ENCODE results near the gene KRTAP4-5.
"Not testable (repeated sequence)": the region's sequence is repeated elsewhere in the genome, so short reads cannot be mapped to it uniquely, and the experiment has no call there.

The KRTAP4-5 gene

DNA sequence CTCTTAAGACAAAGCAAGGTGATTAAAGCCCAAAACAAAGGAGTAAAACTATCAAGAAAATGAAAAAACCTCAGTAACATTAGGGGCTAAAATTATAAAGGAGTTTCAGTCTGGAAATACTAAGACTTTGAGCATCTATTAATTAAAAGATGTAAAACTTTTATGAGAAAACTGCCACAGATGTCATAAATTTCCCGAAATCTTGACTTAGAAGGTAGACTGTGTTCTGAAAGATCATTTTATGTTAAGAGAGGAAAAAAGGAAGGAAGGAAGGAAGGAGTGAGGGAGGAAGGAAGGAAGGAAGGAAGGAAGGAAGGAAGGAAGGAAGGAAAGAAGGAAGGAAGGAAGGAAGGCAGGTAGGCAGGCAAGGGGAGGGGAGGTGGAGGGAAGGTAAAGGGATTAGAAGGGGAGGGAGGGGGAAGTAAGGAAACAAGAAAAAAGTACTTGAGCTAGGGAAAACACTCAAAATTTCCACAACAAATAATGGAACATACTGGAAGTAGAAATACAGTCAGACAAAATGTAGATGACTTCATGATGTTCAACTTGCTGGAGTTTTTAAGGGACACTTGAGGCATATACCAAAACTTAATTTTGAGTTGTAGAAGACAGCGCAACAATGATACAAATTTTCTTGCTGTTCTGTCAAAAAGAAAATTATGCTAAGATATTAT, 2.0 kb downstream of the KRTAP4-5 start:
- DNase-seq (ENCODE audit: low spot score) = no peak

GRCh38 chr17:41145261-41145660, 4.4 kb downstream of the KRTAP4-5 start:
- DNase-seq (ENCODE audit: low spot score) = no peak

DNA sequence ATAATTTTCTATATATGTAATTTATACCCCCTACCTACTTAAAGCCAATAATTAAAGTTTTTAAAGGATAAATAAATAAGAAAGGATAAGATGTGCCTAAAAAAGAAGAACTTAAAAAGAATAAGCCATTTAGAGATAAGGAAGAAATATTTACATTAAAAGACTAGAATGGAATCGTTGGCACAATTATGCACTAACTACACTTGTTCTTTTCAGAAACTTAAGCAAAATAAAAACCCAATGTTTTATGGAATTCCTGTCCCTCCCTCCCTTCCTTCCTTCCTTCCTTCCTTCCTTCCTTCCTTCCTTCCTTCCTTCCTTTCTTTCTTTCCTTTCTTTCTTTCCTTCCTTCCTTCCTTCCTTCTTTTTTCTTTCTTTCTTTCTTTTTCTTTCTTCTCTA, 4.8 kb downstream of the KRTAP4-5 start:
- no peak for DNase-seq (ENCODE audit: low spot score)

GRCh38 chr17:41141361-41141760, 8.3 kb downstream of the KRTAP4-5 start:
- no peak for DNase-seq (ENCODE audit: low spot score)

DNA sequence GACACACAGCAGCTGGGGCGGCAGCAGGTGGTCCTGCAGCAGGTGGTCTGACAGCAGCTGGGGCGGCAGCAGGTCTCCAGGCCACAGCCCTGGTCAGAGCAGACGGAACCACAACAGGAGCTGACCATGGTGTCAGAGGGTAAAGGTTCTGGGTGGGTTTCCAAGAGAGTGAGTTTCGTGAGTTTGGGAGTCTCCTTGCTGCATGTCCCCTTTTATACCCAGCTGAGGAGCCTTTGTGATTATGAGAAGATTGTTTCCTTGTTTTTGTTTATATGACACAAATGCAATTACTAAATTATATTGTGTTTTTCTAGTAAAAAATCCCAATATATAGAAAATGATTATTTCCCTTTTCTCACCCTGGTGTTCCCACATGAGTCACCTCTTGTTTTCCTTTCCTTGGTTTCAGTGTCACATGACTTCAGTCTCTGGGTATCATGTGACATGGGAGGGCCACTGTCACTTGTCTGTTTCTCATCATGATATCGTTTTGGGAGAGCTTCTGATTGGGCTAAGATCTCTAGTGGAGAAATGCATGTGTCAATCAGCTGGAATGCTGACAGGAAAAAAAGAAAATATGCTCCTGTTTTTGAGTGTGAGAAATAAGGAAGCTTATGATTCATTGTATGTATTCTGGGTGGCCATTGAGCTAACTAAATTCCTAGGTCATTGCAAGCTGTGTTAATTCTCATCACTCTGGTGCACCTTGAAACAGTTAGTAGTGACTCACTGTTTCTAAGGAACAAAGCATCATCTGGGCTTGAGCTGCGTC, 9.1 kb downstream of the KRTAP4-5 start, which contains the start of gene KRTAP4-6:
Gene KRTAP4-6, minus strand, starts transcription at position 185 of the 772 bp plus-strand sequence. Its CDS starts 57 bp downstream, at position 128.
- DNase-seq (ENCODE audit: low spot score) = no peak

- not testable (repeated sequence) for DNase-seq (ENCODE audit: low spot score)
These were observed 9.8 kb downstream of the KRTAP4-5 start for GRCh38 chr17:41139865-41140264.

GRCh38 chr17:41133880-41134735, 15.5 kb downstream of the KRTAP4-5 start:
- DNase-seq (ENCODE audit: low spot score) = no peak

DNA sequence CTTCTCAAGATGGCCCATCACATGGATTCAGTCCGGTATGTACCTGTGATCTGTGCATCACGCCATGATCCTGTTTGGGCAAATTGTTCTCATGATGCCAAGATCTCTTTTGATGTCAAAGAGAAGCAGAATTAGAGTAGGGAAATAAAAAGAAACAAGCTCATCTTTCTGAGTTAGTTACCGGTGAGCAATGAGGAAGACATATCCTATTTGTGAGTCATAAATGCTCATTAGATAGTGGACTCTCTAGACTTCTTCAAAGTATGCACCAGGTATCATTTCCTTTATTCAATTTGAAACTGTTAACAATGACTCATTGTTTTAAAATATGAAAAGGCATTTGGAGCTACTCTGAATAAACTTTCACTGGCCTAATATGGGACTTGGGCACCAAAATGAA, 17.6 kb downstream of the KRTAP4-5 start:
- no peak for DNase-seq (ENCODE audit: low spot score)

DNA sequence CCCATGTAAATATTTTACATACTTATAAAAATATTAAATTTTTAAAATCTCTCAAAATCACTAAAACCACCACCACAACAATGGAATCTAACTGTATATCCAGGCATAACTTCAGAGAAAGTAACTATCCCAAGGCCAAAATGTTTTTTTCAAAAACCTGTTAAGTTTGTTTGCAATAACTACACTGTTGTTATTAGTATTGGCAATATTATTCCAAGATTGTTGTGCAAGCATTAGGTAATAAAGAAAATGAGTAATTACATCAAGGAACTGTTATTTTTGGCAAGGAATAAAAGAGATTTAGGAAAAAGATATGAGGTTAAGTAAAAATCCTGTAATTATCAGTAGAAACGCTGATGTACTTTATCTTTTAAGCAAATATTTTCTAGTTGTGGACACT, 22.3 kb downstream of the KRTAP4-5 start:
- no peak for DNase-seq (ENCODE audit: low spot score)

DNA sequence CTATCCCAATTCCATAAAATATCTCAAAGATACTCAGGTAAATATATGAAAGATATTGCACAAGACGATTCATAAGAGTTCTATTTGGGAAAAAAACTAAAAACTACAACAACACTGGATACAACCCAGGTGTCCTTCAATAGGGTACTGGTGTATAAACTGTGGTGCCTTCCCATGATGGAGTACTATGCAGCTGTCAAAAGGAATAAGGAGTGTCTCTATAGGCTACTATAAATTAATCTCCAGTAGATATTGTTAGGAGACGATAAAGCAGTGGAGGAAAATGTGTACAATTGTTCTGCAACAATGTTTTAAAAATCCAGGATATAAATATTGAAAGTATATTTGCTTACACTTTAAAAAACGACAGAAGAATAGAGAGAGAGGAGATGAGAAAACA, 23.2 kb downstream of the KRTAP4-5 start:
- no peak for DNase-seq (ENCODE audit: low spot score)

- DNase-seq (ENCODE audit: low spot score) = no peak
These were observed 24.6 kb downstream of the KRTAP4-5 start for GRCh38 chr17:41125064-41125463.

GRCh38 chr17:41123991-41124371, 25.6 kb downstream of the KRTAP4-5 start, which contains the start of gene KRTAP4-12:
Gene KRTAP4-12 (minus strand): TSS chr17:41124182. CDS start chr17:41124122, 60 bp downstream.
- DNase-seq (ENCODE audit: low spot score) = not testable (repeated sequence)

- not testable (repeated sequence) for DNase-seq (ENCODE audit: low spot score)
These were observed 26.2 kb downstream of the KRTAP4-5 start for GRCh38 chr17:41123292-41123990.

DNA sequence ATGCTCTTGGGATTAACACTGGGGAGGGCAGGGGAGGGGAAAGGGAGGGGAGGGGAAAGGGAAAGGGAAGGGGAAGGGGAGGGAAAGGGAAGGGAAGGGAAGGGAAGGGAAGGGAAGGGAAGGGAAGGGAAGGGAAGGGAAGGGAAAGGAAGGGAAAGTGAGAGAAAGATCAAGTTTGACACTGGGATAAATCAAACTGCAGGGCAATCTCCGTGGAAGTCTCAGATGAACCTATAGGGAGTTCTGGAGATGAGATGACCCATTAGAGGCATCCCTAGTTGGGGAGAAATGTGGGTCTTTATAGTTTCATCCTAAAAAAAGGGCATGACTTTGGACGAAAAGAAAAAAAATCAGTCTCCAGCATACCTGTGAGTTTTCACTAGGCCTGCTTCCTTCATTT, 27.9 kb downstream of the KRTAP4-5 start:
- DNase-seq (ENCODE audit: low spot score) = no peak

DNA sequence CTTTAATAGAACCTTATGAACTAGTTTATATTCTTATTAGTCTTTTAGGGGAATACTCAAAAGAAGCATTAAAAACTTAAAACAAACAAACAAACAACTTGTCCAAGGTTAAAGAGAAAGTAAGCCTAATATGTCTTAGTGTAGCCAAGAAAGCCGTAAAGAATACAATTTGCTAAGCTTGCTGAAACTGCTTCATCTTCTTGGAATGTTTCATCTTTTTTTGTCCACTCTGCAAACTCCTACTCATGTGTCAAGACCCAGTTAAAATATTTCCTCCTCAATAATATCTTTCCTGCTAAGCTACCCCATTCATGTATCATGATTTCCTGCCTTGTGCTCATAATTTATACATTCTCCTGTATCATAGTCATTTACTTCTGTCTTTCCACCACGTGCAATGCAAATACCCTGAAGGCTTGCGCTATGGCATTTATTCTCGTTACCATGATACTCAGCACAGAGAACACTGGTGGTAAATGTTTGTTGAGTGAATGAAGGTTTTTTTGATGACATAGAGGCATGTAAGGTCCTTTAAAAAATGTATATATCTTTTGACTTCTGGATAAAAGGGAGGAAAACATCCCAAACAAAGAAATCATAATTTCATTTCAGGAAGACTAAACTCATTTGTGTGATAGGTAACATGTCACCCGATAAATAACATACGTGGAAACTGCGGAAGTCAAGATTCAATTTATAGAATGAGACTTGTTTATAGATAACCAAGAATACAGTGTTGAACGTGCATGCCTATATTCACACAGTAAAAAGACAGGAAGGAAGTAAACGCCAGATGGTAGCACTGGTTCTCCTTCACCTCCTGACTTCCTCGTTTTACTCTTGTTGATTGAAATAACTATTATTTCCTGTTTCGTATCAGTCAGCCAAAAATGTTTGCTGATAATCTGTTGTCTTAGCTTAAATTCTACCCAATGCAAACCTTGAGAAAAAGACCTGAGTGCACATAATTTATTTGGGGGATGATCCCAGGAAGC, 29.6 kb downstream of the KRTAP4-5 start:
- DNase-seq (ENCODE audit: low spot score) = not testable (repeated sequence)

DNA sequence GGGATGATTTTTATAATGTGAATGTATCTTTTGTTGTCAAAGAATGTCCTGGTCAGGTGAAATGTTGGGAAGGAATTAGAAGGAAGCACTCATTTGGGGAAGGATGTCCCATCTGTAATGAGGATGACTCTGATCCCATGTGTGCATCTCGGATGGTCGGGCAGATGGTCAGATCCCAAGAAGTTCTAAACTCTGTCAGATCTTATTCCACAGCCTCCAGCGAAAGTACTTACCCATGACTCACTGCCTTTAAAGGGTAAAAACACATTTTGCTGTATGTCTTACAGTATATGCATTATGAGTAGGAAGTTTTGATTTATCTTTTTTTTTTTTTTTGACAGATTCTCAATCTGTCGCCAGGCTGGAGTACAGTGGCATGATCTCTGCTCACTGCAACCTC, 30.9 kb downstream of the KRTAP4-5 start:
- DNase-seq (ENCODE audit: low spot score) = no peak

- not testable (repeated sequence) for DNase-seq (ENCODE audit: low spot score)
These were observed 31.7 kb downstream of the KRTAP4-5 start, which contains the start of gene KRTAP4-11 for GRCh38 chr17:41117846-41118386. Gene KRTAP4-11 (minus strand): TSS chr17:41118373. CDS start chr17:41118315, 58 bp downstream.

GRCh38 chr17:41116297-41116696, 33.3 kb downstream of the KRTAP4-5 start:
- DNase-seq (ENCODE audit: low spot score) = no peak

DNA sequence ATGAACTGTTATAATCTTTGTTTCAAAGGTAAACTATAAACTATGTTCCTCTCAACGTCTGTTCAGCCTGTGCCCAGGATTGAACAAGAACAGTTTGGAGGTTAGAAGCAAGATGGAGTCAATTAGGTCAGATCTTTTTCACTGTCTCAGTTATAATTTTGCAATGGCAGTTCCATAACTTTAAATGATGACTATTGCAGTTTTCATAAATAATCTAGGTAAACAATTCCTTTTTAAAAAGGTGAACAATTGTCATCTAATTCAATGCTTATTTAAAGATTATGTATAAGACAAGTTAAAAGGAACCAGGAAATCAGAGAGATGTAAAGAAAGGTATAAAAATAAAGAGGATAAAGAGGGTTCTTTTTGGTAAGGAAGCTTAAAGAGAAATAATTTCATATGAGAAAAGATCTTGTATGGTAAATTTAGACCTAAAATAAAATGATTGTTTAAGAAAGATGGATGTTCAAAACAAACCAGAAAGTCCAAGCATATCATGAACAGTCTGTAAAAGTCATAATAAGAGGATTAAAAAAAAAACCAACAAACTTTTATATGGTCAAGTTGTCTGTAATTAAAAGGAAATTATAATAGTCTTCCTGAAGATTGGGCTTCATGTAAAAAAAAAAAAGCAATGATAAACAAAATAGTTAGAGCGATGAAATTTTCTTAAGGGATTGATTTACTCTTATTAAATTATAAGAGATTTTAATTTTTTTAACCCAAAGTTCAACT, 38.3 kb downstream of the KRTAP4-5 start:
- DNase-seq (ENCODE audit: low spot score) = no peak
